DND-41 (cell line): ENCODE results near the gene DPF3.

Source experiments
- EZH2 ChIP-seq: IDR thresholded peaks from 3 replicates; pipeline ENCODE4 v1.6.1; 2012; ENCODE audit warnings: borderline replicate concordance, low read depth, mild to moderate bottlenecking, moderate library complexity, low read length, inconsistent platforms; ENCODE audit not compliant: severe bottlenecking
- TF ChIP-seq, protein P1 (sequence below): IDR thresholded peaks from 2 replicates; pipeline ENCODE4 v1.5.1; 2012; ENCODE audit warnings: borderline replicate concordance, low read length, moderate library complexity, mild to moderate bottlenecking; ENCODE audit not compliant: poor library complexity, severe bottlenecking; ENCODE audit errors: extremely low read depth

DNA sequence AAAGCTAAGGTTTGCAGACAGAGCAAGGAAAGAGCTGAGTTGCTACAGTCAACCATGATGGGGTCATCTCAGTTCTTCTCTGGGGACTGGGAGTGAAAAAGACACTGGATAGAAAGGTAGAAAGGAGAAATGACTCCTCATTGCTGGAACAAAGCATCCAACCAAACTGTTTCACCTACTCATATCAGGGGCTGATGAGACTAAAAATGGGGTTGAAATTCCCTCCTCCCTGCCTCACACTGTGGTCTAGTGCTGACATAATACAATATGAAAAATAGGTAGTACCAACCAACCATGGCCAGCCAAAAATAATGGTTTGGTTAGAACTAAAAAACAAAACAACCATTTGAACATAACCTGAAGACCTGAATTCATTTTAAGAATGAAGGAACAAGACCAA lies 220.7 kb downstream of the DPF3 start:
- TF ChIP-seq, protein P1, sequence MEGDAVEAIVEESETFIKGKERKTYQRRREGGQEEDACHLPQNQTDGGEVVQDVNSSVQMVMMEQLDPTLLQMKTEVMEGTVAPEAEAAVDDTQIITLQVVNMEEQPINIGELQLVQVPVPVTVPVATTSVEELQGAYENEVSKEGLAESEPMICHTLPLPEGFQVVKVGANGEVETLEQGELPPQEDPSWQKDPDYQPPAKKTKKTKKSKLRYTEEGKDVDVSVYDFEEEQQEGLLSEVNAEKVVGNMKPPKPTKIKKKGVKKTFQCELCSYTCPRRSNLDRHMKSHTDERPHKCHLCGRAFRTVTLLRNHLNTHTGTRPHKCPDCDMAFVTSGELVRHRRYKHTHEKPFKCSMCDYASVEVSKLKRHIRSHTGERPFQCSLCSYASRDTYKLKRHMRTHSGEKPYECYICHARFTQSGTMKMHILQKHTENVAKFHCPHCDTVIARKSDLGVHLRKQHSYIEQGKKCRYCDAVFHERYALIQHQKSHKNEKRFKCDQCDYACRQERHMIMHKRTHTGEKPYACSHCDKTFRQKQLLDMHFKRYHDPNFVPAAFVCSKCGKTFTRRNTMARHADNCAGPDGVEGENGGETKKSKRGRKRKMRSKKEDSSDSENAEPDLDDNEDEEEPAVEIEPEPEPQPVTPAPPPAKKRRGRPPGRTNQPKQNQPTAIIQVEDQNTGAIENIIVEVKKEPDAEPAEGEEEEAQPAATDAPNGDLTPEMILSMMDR, result no peak
- TF ChIP-seq EZH2, result no peak
